Gastrocnemius medialis (tissue), 4 donors: ENCODE results near the gene MBNL1.

Source experiments
- CTCF ChIP-seq, 5 experiments: fragments of 450-650 bp in 3 of 5; fragments of 200-600 bp in 2 of 5; sonication (generic) in 2 of 5; IDR thresholded peaks in 4 of 5; conservative IDR thresholded peaks in 1 of 5; 1 replicate in 4 of 5; 2 replicates in 1 of 5; pipeline ENCODE4 v1.5.1; 2016 to 2019; ENCODE audit warnings: antibody characterized with exemption in 5 of 5, mild to moderate bottlenecking in 3 of 5, moderate library complexity in 3 of 5
- POLR2A ChIP-seq, 2 donors: fragments of 450-650 bp; IDR thresholded peaks; one replicate each; pipeline ENCODE4 v1.6.1; 2017; ENCODE audit warnings: antibody characterized with exemption in 2 of 2, mild to moderate bottlenecking in 2 of 2, moderate library complexity in 2 of 2

GRCh38 chr3:152243721-152244516 lies 24.8 kb upstream of the MBNL1 start:
- TF ChIP-seq CTCF (IDR thresholded peaks at IDR 0.05 in 4 of 5, conservative IDR thresholded peaks at IDR 0.05 in 1 of 5) (no peak), POLR2A (IDR thresholded peaks at IDR 0.05) (no peak)
